SW480 (cell line): ENCODE data around the gene SLC22A17.

Experiments
- DNase-seq: peaks from one replicate; pipeline ENCODE4 v3.0.0-alpha.2; 2016; ENCODE audit warnings: low spot score

SLC22A17 gene

DNA sequence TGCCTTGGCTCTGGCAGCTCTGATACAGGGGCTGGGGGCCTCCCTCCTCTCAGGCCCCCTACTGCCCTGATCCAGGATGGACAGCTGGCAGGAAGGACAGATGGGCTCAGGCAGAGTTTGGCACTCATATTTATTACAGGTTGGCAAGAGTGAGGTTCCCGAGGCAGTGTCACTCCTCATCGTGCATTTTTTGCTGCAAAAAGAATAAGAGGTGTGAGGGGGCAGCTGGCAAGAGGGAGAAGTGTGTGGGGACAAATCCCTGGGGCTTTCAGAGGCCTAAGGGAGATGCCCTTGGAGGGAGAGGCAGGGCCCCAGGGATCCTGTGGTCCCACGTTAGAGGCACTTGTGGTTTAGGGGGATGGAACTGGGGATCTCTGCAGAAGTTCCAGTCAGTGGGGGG is 29.2 kb upstream of the SLC22A17 start:
- DNase-seq: peak; percentile 81

DNA sequence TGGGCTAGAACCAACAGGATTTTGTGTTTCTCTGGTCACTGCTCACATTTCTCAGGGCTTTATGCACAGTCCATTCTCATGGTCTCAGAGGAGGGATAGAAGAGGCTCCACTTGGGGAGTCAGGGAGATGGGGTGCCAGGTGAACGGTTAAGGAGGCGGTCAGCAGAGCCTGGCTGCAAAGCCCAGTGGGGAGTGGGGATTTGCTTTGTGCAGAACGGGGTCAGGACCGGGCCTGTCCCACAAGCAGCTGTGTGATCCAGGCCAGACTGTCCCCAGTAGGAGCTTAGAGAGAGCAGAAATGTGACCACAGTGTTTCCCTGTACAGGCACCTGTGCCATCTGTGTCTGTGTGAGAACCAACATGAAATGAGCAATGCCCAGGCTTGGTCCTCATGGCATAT is 28.3 kb upstream of the SLC22A17 start:
- DNase-seq: no peak

DNA sequence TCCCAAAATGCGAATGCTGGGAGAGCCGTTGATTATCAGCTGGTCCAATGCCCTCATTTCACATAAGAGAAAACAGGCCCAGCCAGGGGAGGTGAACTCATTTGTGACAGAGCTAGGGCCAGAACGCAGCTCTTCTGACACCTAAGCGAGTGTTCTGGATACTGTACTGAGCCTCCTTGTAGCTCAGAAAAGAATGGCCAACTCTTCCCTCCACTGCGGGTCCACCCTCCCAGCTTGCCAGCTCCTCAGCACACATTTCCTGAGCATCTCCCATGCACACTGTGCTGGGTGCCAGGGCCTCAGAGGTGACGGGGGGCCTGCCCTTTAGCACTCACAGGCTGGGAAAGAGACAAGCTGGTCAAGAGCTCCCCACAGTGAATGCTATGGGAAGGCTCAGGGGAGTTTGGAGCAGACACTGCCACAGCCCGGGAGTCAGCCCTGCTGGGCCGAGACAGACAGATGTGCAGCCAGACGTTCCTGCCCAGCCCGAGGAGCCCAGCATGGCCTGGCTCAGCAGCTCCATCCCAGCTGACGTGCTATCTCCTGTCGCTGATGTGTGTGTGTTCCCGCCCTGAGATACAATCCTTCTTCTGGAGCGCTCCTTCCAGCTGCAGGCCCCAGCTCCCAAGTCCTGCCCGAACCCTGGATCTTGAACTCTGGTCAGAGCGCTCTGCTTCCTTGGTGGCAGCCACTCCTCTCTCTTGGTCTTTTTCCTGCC is 27.7 kb upstream of the SLC22A17 start:
- no peak for DNase-seq

DNA sequence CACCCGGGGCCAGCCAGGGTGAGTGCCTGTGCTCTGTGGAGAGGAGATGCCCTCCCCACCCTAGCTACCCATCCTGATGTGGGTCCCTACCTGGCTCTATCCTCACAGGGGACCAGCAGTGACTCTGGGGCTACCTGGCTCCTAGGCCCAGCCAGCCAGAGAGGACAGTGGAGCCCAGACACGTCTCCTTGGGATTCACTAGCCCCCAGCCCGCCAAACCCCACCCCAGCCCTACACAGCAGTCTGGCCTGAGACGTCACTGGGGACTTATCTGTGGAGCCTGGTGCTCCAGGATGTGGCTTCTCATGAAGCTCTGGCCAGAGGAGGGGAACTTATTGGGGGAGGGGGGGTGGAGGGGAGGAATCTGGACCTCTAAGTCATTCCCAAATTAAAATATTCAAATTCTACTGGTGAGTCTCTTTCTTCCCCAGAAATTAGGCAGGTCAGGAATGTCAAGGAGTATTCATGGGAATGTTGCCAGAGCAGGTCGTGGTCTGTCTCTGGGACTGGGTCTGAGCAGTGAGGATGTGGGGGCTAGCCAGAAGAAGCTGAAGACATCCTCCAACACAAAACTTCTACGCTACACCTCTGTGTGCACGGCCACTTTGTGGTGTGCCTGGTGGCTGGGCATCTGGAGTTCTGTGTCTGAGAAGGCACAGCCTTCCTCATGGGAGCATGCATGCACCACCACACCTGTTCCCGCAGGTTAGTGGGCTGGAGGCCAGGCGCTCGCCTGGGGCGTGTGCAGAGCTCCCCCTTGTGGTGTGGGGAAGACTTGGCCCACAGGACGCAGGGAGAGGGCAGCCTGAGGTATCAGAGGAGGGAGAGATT is 26.9 kb upstream of the SLC22A17 start:
- DNase-seq: peak; percentile 60

DNA sequence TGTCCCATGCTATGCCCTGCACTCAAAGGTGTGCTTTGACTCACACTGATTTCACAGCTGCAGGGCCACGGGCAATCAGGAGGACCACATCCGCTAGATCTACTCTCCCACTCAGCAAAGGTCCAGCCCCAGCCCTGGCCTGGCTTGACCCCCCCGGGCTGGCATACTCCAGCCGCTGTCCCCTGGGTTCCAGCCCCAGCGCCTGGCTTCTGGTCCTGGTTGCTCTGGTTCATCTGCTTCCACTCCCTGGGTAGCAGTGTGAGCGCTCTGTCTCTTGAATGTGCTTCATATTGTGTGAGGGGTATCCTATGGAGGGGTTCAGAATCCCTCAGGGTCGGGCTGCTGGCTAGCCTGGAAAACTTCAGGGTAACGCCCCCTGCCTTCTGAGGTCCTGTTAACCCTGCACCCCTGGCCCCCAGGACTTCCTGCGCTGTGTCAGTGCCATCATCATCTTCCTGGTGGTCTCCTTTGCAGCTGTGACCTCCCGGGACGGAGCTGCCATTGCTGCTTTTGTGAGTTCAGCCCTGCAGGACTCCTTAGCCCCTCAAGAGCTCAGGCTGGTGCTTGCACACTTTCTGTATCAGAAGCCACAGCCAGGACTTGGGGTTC is 26.0 kb upstream of the SLC22A17 start:
- no peak for DNase-seq

DNA sequence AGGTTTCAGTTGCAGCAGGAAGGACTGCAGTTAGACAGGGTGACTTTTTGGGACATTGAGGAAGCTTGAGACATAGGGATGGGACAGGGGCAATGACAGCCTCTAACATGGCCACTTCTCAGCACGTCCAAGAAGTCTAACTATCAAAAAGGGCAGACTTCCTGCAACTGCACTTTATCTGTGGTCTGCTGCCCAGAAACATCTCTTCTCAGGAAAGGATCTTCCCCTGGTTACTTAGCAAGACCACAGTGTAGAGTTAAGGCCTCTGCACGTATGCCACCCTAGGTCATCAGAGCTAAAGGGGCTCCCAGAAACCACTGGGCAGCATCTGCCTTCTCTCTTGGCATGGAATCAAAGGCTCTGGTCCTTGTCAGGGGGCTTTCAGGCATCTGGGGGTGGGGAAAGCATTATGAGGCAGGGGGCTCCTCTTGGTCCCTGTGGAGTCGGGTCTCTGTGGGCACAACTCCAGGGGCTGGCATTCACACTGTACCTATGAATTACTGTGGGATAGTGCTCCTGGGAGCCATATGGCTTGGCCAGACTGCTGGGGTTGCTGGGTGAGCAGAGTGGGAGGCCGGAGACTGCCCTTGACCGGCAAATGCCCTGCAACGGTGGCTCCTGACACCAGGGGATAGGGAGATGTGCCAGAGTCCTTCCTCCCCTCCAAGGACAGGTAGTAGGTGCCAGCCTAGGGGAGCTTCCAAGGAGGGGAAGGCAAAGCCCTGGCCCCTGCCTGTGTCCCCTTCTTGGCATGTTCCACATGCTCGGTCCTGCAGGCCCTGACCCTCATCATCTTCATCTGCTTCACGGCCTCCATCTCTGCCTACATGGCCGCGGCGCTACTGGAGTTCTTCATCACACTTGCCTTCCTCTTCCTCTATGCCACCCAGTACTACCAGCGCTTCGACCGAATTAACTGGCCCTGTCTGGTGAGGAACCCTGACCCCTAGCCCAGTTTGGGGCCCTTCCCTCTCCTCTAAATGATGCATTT is 25.2 kb upstream of the SLC22A17 start:
- no peak for DNase-seq

DNA sequence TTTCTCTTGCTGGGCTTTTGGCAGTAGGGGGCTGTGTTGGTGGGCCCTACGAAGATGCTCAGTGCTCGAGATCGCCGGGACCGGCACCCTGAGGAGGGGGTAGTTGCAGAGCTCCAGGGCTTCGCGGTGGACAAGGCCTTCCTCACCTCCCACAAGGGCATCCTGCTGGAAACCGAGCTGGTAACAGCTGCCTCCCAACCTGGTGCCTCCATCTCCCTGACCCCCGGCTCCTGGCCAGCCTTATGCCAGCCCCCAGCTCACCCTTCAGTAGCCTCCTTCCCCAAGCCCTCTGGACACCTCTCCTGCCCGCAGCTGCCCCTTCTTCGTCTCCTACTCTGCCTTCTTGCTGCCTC is 24.5 kb upstream of the SLC22A17 start:
- DNase-seq: no peak

DNA sequence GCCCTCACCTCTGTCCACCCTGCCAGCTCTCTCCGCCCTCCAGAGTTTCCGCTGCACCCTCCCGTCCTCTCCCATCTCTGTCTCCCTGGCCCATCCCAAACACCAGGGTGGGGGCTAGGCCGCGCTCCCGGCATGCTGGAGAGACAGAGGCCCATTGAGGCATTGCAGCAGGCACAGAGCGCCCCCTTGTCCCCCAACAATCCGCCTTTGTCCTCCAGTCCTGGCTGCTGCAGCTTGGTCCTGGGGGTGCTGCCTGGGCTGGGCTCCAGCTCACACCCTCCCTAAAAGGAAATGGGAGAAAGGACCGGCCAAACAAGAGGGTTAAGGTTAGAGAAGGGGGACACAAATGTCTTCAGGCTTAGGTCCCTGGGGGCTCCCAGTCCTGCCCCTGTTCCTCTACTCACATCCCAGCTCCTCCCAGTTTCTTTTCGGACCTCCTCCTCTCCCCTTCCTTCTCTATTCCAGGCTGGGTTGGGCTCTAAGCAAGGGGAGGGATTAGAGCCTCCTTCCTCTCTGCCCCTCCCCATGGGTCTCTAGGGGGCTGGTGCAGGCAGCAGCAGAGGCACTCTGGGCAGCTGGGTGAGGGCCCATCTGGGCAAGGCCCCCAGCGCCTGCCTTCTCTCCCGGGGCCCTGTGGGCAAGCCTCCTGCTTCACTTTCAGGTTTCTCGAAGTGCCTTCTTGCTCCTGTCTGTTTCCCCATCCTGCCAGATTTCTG is 24.0 kb upstream of the SLC22A17 start, which contains the start of gene CMTM5:
Gene CMTM5, plus strand, starts transcription at position 565 of the 716 bp plus-strand sequence. CDS start 206 bp downstream, outside the sequence.
- no peak for DNase-seq

DNA sequence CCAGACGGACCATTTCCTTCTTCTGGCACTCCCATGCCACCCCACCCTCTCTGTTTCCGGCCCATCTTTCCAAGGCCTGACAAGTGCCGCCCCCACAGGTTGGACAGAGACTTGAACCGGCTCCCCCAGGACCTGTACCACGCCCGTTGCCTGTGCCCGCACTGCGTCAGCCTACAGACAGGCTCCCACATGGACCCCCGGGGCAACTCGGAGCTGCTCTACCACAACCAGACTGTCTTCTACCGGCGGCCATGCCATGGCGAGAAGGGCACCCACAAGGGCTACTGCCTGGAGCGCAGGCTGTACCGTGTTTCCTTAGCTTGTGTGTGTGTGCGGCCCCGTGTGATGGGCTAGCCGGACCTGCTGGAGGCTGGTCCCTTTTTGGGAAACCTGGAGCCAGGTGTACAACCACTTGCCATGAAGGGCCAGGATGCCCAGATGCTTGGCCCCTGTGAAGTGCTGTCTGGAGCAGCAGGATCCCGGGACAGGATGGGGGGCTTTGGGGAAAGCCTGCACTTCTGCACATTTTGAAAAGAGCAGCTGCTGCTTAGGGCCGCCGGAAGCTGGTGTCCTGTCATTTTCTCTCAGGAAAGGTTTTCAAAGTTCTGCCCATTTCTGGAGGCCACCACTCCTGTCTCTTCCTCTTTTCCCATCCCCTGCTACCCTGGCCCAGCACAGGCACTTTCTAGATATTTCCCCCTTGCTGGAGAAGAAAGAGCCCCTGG is 23.0 kb upstream of the SLC22A17 start:
- DNase-seq: no peak

DNA sequence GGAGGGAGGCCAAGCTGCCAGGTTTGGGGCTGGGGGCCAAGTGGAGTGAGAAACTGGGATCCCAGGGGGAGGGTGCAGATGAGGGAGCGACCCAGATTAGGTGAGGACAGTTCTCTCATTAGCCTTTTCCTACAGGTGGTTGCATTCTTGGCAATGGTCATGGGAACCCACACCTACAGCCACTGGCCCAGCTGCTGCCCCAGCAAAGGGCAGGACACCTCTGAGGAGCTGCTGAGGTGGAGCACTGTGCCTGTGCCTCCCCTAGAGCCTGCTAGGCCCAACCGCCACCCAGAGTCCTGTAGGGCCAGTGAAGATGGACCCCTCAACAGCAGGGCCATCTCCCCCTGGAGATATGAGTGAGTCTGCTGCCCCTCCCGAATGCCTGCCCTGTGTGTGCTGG is 20.4 kb upstream of the SLC22A17 start:
- DNase-seq: no peak

DNA sequence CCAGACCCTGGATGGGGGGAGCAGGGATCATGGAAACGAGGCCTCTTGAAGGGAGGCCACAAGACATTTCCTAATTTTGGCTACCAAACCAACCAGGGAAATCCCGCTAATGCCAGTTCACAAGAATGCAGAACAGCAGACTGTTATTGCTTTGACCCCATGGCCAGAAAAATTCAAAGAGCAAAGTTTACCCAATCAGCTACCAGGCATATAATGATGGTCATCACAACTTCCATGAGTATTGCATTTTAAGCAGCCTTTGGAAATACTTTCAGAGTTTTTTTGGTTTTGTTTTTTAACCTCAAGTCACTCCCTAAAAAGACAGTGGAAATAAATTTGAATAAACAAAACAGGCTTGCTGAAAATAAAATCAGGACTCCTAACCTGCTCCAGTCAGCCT is 19.8 kb upstream of the SLC22A17 start, which contains the start of gene IL25:
Gene IL25, plus strand, starts transcription at position 301 of the 400 bp plus-strand sequence.
- DNase-seq: no peak

DNA sequence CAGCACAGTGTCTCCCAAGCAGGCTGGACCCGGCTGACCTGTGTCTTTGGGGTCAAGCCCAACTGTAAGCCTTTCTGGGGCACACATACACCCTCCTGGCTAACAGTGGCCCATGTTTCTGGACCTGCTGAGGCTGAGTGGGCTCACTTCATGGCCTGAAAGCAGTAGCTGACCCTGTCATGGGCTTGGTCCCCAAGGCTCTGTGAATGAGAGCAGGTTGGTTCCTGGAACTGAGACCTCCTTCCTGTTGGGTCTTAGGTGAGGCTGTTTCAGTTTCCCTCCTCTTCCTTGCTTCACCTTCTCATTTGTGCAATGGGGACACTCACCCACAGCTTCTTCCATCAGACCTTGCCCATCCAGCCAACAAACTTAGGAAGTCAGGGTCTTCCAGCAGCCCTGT is 19.2 kb upstream of the SLC22A17 start:
- no peak for DNase-seq

DNA sequence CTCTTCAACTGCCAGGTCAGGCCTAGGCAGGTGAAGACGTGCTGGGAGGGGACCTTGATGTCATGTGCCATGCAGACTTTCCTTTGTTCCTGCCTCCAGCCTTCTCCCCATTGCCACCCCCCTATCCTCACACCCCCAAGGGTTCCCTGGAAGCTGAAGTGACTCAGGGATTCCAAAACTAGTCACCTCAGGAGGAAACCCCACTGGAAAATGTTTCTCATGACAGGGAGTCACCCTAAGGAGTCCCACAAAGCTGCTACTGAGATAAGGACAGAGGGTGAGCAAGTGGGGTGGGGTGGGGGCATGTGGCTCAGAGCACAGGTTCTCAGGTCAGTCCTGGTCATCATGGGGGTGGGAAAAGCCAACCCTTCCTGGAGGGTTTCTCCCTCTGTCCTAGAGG is 17.5 kb upstream of the SLC22A17 start:
- DNase-seq: no peak

DNA sequence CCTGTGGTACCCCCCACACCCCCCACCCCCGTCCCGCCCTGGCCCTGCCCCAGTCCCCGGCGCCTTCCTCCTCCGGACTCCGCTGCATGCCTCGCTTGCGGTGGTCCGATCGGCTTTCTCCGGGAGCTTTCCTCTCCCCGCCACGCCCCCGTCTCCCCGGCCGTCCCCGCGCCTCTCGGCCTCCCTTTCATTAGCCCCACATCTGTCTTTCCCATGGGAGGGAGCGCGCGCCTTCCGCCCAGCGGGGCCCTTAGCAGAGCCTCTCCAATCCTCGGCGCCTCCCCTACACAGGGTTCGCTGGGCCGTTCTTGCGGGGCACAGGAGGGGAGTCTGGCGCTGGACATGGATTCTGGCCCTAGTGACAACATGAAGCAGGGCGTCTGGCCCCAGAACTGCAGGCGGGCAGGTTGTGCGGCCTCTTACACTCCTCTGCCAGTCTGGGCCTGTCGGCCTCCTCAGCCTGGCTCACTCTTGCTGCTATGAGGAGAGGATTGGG is 13.8 kb upstream of the SLC22A17 start:
- no peak for DNase-seq

DNA sequence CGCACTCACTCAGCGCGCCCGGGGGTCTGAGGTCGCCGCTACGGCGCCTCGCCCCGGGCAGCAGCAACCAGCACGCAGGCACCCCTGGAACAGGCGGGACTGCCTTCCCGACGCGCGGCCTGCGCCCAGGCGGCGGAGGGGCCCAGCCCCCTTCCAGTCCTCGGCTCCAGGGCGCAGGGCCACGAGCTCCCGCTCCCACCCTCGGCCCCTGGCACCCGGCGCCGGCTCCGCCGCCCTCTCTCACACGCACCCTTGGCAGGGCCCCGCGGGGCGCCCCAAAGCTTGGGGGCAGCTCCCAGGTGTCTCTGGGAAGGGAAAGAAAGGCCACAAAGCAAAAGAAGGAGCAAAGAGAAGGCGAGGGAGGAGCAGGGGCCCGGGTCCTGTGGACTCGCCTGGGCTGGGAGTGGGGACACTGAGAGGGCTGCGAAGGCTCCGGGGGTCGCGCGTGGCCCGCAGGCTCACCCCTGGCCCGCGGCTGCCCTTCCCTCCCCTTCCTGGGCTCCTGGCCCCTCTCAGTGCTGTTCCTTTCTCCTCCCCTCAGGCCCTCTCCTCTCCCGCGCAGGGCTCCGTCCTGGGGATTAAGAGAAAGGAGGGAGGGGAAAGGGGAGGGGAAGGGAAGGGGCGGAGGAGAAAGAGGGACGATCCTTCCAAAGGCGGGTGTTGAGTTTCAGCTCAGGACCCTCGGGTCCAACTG is 13.2 kb upstream of the SLC22A17 start:
- no peak for DNase-seq

DNA sequence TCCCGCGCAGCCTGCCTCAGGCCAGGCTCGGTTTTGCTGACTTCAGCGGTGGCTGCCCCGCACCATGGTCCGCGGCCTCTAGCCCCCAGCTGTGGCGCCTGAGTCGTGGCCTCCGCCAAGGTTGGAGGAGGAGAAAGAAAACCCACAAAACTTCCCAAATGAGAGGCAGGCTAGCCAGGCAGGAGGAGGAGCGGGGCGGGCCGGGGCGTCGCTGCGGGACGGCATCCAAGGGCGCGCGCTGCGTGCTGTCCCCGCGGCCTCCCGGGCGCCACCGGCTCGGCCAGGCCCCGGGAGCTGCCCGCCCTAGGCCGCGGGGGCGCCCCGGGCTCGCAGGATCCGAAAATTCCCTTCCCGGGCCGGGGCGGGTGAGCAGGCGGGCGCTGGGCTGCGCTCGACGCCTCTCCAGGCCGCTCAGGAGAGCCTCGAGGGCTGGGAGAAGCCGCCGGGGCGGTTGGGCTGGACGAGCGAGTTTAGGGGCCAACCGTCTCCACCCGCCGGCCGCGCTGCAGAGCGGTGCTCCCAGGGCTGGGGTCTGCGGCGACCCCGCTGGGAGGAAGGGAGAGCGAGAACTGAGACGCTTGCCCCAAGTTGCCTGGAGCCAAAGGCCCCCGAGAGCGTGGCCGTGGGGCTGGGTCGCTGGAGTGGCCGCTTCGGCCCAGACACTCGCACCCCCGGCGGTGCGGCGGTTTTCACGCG is 12.5 kb upstream of the SLC22A17 start, which contains the start of gene EFS:
Gene EFS, minus strand, starts transcription at position 137 of the 696 bp plus-strand sequence. CDS start 147 bp downstream, outside the sequence.
- no peak for DNase-seq

DNA sequence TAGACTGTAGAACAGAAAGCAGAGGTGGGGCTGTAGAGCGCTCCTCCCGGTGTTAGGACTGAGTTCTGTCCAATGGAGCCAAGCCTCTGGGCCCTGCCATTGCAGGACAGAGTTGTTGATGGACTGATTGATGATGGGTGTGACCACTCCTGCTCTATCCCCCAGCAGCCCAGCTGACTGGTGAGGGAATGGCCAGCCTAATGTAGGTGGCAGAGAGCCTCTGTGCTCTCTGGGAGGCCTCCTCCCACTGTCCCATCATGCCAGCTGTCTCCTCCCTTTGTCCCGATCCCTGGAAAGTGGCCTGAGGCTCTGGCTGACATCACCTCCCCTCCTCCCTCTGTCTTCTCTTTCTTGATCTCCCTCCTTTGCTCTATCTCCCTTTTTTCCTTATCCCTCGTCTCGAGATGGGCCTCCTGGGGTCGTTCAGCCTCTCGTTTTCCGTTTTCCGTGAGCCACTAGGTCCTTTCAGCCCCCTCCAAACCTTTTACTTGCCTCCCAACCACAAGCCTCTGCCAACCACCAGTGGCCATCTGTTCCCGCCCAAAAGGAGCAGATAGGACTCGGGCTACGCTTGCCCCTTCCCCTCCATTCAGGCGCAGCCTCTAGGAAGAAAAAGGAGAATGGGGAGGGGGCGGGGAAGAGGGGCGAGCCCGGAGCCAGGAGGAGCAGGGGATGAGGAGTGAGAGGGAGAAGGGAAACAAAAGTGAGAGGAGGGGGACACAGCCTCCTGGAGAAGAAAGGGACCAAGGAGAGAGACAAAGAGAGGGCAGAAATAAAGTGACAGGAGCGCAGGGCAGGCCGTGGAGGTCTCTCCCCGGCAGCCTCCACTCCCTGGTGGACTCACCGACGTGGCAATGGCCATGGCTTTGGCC is 11.7 kb upstream of the SLC22A17 start:
- DNase-seq: no peak

DNA sequence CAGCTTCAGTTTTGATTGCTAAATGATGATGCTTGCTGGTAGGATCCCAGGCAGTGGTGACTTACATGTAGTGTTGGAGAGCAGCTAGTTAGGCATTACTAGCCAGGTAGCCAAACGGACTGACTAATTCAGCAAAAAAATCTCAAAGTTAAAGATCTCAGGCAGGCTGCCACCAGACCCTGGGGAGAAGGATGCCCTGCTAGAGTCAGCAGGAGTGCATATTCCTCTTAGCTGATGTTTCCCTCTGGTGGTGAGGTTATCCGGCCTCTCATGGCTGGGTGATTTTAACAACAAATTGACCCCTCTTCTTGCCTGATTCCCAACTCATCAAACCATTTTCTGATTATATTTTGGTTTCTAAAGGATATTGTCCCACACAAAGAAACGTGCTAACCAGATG is 9.5 kb upstream of the SLC22A17 start:
- peak; percentile 6 for DNase-seq
